ENCODE results near the gene RPS2.

GRCh38 chr16:1982013-1982433 is 17.4 kb upstream of the RPS2 start:
- TF ChIP-seq CTCF (IDR thresholded peaks at IDR 0.05) (no peak), POLR2A (IDR thresholded peaks at IDR 0.05) (no peak)

Measured in lower leg skin (tissue), 3 donors.